CD4-positive, alpha-beta T cell treated with Interleukin-12 subunit alpha and Interleukin-12 subunit beta, for 1 hour (primary cell): ENCODE results near the gene PTPRB.
"Not testable (repeated sequence)": the region's sequence is repeated elsewhere in the genome, so short reads cannot be mapped to it uniquely, and the experiment has no call there.

Experiments used
- DNase-seq: peaks from one replicate; pipeline ENCODE4 v3.0.0-alpha.2; 2020

PTPRB gene

GRCh38 chr12:70535896-70536374, 101.3 kb downstream of the PTPRB start:
- no peak for DNase-seq

GRCh38 chr12:70534466-70534865, 102.8 kb downstream of the PTPRB start:
- DNase-seq = no peak

DNA sequence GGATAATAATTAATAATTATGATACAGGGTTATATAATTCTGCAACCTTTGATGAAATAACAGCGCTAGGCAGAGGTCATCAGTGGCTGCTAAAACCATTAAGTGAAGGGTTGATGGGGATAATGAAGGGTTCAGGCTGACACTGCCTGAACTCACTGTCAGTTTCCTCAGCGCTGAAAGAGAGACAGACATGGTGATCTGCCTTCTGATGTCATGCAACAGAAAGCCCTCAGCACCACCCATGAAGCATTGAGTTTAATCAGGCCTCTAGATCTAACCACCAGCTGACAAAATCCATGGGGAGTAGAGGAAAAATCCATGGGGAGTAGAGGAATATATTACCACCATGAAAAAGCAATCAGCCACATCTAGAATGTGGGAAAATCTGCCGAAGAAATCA, 107.6 kb downstream of the PTPRB start:
- DNase-seq = no peak

DNA sequence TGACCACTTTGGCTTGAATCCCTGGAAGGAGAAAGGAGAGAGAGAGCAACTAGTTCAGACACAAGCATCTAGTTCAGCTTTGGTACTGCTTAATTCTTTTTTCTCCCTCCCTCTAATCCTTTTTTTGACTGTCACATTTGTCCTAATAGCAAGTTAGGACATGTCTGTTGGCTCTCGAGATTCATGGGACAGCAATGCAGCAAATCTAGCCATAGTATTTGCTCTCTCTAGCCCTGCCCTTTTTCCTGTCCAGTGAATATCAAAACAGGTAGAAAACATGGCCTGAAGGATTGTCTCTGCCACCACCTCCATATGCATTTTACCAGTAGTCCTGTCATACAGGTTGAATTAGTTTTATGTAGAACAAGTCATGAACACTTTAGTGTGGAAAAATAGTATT, 116.4 kb downstream of the PTPRB start:
- DNase-seq = no peak

GRCh38 chr12:70513426-70513825, 123.8 kb downstream of the PTPRB start:
- DNase-seq = no peak

GRCh38 chr12:70508178-70508577, 129.1 kb downstream of the PTPRB start:
- DNase-seq = no peak

DNA sequence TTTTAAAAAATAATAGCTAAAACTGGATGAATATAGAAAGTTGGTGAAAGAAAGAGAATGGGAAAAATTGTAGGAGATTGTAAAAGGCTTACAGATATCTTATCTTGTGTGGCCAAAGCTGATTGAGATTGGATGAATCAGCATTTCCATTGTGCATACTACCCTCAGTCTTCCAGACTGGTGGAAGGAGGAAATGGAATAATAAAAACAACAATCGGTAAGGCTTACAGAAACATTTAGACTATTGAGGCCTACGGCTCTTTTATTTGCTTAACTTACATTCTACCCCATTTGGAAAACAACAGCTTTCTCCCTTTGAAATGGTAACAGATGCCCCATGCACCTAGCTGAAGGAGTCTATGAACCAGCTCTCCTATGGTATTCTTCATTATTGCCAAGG, 129.8 kb downstream of the PTPRB start:
- DNase-seq = no peak

- DNase-seq = no peak
Measured at GRCh38 chr12:70497508-70497907, 139.7 kb downstream of the PTPRB start.

- DNase-seq = not testable (repeated sequence)
Measured at GRCh38 chr12:70492904-70493303, 144.3 kb downstream of the PTPRB start.

DNA sequence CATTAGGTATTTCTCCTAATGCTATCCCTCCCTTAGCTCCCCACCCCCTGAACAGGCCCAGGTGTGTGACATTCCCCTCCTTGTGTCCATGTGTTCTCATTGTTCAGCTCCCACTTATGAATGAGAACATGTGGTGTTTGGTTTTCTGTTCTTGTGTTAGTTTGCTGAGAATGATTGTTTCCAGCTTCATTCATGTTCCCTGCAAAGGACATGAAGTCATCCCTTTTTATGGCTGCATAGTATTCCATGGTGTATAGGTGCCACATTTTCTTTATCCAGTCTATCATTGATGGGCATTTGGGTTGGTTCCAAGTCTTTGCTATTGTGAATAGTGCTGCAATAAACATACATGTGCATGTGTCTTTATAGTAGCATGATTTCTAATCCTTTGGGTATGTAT, 146.3 kb downstream of the PTPRB start:
- DNase-seq = not testable (repeated sequence)

DNA sequence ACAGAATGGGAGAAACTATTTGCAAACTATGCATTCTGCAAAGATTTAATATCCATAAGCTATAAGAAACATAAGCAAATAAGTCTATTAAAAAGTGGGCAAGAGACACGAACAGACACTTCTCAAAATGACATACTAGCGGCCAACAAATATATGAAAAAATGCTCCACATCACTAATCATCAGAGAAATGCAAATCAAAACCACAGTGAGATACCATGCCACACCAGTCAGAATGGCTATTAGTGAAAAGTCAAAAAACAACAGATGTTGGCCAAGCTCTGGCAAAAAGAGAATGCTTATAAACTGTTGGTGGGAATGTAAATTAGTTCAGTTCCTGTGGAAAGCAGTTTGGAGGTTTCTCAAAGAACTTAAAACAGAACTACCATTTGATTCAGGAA, 149.8 kb downstream of the PTPRB start:
- DNase-seq = no peak

DNA sequence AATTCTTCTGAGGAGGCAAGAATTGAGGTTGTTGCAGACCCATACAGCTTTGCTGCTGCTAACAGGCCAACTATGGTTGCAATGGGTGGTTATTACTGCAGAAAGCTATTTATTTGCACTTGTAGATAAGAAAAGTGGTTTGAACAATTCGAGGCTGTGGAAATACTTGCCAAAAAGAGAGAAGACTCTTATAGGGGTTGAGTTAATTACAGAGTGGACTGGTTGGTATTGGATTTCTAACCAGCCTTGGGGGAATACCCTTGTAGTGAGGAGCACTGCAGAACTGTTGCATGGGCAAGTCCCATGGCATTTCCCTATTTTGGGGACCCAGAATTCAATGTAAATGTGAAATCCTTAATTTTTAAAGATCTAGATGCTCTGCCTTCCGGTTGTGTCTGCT, 150.6 kb downstream of the PTPRB start:
- DNase-seq = no peak

- DNase-seq = no peak
Measured at GRCh38 chr12:70485704-70486103, 151.5 kb downstream of the PTPRB start.

DNA sequence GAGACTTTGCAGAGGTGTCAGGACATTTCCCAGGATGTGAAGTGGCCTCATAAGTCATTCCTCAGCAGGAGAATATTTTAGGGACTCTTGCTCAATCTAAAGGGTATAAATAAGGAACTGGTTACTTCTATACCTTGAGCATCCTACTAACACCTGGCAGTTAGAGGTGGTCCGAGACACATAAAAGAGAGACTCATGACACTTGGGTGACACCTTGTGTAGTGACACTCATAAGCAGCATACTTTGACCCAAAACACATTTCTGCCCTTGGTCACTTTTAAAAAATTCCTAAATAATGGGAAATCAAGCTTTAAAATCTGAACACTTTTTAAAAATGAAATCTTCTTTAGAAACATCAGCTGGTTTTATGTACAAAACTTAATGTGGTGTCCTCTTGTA, 152.8 kb downstream of the PTPRB start:
- DNase-seq = no peak

GRCh38 chr12:70482764-70483163, 154.5 kb downstream of the PTPRB start:
- DNase-seq = no peak

GRCh38 chr12:70469221-70469820, 167.9 kb downstream of the PTPRB start:
- no peak for DNase-seq

- no peak for DNase-seq
Measured at GRCh38 chr12:70468741-70469140, 168.5 kb downstream of the PTPRB start.

GRCh38 chr12:70467918-70468733, 169.1 kb downstream of the PTPRB start:
- no peak for DNase-seq

GRCh38 chr12:70467476-70467875, 169.8 kb downstream of the PTPRB start:
- DNase-seq = no peak

- DNase-seq = no peak
Measured at GRCh38 chr12:70466753-70467152, 170.5 kb downstream of the PTPRB start.
